ENCODE measurements around the gene VEPH1.

DNA sequence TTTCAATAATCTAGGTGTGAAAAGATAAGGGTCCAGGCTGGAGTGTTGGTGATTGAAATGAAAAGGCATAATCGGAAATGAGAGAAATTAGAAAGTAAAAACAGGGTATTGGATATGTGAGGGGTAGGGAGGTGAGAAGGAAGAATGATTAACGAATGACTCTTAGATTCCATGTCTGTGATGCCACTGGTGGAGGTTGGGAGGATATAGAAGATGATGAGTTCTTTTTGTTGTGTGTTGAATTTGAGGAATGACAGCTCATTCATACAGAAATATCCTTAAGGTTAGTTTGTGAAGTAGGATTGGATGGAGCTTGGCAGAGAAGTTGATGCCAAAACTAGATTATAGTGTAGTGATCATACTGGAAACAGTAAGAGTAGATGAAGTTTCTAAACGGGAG, 271.1 kb downstream of the VEPH1 start:
- TF ChIP-seq, protein P1, sequence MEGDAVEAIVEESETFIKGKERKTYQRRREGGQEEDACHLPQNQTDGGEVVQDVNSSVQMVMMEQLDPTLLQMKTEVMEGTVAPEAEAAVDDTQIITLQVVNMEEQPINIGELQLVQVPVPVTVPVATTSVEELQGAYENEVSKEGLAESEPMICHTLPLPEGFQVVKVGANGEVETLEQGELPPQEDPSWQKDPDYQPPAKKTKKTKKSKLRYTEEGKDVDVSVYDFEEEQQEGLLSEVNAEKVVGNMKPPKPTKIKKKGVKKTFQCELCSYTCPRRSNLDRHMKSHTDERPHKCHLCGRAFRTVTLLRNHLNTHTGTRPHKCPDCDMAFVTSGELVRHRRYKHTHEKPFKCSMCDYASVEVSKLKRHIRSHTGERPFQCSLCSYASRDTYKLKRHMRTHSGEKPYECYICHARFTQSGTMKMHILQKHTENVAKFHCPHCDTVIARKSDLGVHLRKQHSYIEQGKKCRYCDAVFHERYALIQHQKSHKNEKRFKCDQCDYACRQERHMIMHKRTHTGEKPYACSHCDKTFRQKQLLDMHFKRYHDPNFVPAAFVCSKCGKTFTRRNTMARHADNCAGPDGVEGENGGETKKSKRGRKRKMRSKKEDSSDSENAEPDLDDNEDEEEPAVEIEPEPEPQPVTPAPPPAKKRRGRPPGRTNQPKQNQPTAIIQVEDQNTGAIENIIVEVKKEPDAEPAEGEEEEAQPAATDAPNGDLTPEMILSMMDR (IDR thresholded peaks at IDR 0.05), result no peak
- no peak for TF ChIP-seq POLR2A (IDR thresholded peaks at IDR 0.05)
